HG03469 (cell line): ENCODE data around the gene ZNF689.

Experiments
- ATAC-seq: cut with Tn5 transposase; IDR thresholded peaks from one replicate; pipeline ENCODE4 v1.9.1; 2021; ENCODE audit warnings: mild to moderate bottlenecking, moderate library complexity, moderate number of reproducible peaks; ENCODE audit not compliant: unreplicated experiment

The ZNF689 gene

GRCh38 chr16:30609926-30610839 is at the start of gene ZNF689:
Gene ZNF689, minus strand, starts transcription at chr16:30610389. Its CDS starts 348 bp downstream, at chr16:30610041.
- peak; percentile 58 for ATAC-seq

DNA sequence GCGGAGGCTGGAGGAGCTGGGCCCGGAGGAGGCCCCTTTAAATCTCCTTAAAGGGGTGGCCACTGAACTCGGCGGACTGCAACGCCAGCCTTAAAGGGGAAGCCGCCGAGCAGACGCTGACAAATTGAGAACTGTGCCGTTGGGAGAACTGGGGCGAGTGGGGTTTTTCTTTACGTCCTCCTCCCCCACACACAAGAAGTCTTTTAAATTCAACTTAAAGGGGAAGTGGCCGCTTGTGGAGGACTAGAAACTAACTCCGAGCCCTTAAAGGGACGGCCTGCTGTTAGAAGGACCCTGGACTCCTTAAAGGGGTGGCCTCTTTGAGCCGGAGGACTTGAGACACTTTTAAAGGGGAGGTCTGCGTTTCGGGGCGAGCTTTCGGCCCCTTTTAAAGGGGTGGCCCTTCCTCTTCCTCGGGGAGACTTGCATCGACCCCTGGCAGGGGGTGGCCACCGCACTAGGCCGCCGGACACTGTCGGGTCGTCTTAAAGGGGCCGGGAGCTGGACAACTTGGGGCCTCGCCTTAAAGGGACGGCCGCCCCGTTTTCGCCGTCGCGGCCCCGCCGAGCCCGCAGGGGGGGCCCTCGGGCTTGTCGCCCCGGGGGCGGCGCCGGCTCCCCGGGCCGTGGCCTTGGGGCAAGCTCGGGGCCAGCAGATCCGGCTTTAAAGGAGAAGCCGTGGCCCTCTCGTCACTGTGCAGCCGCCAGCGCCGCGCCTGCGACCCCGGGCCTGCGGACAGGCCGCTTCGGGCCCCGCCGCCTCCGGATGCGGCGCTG is 48.7 kb upstream of the ZNF689 start:
- peak; percentile 9 for ATAC-seq

GRCh38 chr16:30657866-30658730 is 47.9 kb upstream of the ZNF689 start, which contains the start of gene FBRS:
Gene FBRS, plus strand, starts transcription at chr16:30658431. Its CDS starts 1,088 bp downstream, at chr16:30659519.
- ATAC-seq, result peak; percentile 49

DNA sequence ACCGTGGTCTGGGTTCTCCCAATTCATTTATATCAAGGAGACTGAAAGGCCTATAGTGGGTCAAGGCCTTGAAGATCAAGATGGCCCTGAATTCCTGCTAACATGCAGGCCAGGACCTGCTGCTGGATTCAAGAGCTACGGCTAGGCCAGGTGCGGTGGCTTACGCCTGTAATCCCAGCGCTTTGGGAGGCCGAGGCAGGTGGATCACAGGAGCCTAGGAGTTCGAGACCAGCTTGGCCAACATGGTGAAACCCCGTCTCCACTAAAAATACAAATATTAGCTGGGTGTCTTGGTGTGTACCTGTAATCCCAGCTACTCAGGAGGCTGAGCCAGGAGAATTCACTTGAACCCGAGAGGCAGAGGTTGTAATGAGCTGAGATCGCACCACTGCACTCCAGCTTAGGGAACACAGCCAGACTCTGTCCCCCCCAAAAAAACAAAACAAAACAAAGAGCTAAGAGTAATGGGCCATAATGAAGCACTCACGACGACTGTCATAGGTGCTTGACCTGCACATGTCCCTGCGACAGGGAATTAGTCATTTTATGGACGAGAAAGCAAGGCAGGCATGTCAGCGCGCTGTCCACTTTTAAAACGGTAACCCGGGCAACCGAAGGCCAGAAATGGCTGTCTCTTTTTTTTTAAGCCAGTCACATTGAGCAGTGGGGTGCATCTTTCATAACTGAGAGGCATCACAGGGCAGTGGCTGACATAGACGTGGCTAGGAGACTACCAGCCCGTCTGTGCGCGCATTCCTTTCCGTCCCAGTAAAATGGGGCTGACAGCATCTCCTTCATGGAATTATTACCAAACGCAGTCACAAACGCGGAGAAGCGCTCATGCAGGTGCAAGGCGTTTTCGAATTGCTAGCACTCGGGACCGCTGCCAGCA is 47.0 kb upstream of the ZNF689 start:
- no peak for ATAC-seq

GRCh38 chr16:30656388-30656787 is 46.2 kb upstream of the ZNF689 start:
- no peak for ATAC-seq

GRCh38 chr16:30655815-30656347 is 45.7 kb upstream of the ZNF689 start:
- ATAC-seq, result no peak

GRCh38 chr16:30654856-30655255 is 44.7 kb upstream of the ZNF689 start:
- ATAC-seq, result no peak

DNA sequence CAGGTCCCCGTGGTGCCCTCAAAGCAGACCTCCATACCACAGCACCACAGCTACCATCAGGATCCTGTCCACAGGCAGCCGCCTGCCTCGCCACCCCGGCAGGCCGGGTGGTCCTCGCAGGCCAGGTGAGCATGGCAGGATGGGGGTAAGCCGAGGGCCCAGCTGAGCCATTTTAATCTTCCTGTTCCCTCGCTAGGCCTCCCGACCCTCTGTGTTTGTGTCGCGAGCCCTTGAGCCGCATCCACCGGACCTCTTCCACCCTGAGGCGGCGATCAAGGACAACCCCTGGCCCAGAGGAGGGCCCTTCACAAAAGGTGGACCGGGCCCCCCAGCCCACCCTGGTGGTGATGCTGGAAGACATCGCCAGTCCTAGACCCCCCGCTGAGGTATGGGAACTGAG is 42.5 kb upstream of the ZNF689 start:
- no peak for ATAC-seq

- ATAC-seq, result no peak
Measured at GRCh38 chr16:30652005-30652296, 41.8 kb upstream of the ZNF689 start.

GRCh38 chr16:30651124-30652004 is 41.2 kb upstream of the ZNF689 start:
- ATAC-seq, result peak; percentile 26

DNA sequence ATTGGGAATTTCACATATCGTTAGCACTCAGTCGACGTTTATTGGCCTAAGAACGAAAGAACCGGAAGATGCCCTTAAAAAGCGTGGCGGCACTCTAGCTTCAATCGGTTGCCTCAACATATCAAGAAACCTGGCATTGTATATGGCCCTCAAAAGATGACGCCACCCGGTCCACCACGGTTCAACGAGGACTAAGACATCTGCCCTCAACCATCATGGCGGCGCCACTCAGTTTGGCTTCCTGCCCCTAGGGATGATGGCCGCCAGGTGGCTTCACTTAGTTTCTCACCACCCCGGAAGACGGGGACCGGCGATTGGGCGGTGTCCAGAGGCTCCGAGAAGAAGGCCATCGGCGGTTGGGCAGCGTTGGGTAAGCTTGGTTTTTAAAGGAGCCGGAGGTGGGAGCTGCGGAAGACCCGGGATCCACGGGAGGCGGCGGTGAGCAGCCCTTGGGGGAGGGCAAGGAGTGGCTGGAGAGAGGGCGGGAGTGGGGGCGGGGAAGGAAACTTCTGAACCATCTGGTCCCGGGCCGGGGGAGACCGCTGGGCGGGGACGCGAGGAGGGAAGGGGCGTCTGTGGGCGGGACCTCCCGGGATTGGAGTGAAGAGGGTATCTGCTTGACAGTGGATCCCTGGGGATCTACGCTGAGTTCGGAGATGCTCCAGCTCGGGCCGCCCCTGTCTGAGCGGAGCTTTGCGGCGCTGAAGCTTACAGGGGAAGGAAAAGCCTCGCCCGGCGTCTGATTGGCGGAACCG is 40.4 kb upstream of the ZNF689 start, which contains the start of gene PRR14:
Gene PRR14, plus strand, starts transcription at position 592 of the 755 bp plus-strand sequence. CDS start 686 bp downstream, outside the sequence.
- peak; percentile 59 for ATAC-seq

- no peak for ATAC-seq
Measured at GRCh38 chr16:30649725-30650368, 39.7 kb upstream of the ZNF689 start.

GRCh38 chr16:30647274-30647571 is 37.0 kb upstream of the ZNF689 start:
- ATAC-seq, result no peak

DNA sequence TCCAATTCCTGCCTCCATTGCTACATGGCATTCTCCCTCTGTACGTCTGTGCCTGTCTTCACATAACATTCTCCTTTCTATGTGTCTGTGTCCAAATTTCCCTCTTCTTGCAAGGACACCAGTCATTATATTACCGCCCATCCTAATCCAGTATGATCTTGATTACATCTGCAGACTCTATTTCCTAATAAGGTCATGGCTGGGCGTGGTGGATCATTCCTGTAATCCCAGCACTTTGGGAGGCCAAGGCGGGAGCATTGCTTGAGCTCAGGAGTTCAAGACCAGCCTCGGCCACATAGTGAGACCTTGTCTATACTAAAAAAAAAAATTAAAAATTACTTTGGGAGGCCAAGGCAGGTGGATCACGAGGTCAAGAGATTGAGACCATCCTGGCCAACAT is 35.5 kb upstream of the ZNF689 start:
- ATAC-seq, result no peak

DNA sequence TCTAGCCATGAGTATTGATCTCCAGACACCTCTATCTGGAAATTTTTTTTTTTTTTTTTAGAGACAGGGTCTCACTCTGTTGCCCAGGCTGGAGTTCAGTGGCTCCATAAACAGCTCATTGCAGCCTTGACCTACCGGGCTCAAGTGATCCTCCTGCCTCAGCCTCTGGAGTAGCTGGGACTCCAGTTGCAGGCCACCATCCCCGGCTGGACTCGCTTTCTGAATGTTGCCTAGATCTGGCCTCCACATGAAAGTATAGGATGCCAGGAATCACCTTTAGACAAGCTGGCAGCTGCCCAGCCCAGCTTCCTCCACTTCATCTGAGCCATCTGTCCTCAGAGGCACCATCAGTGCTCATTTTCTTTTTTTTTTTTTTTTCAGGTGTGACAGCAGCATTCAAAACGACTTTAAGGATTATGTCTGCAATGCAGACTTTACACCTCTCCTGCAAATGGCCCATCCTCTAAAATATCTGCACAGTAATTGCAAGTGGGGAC is 34.2 kb upstream of the ZNF689 start:
- no peak for ATAC-seq

- ATAC-seq, result no peak
Measured at GRCh38 chr16:30641378-30641982, 31.3 kb upstream of the ZNF689 start.

DNA sequence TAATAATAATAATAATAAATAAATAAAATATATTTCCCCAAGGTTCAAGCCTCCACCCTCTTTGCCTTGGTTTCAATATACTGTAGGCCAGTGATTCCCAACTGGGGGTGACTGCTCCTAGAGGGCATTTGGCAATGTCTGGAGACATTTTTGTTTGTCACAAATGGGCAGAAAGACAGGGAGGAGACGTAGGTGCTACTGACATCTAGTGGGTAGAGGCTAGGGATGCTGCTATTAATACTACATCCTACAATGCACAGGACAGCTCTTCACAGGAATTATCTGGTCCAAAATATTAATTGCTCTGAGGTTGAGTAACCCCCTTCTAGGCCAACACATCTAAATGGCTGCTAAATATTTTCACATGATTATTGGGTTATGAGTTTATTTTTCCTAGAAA is 27.8 kb upstream of the ZNF689 start:
- no peak for ATAC-seq
